Left ventricle myocardium inferior (tissue), 1 donor: Measurements from ENCODE around the gene NUCB1. TPM values are rescaled to one million over a fixed set of nuclear protein-coding genes. Genes with fewer than 3 reads are reported as not detected.
A peak's percentile ranks its signal among the peaks of the same experiment; 100 is the strongest.

ENCODE experiments used
- DNase-seq: peaks from one replicate; pipeline ENCODE4 v3.0.0-alpha.2; 2020
- H3K27ac ChIP-seq: fragments of 200-600 bp; replicated peaks from 2 replicates; pipeline ENCODE4 v1.8.0; 2021
- H3K27me3 ChIP-seq: fragments of 200-600 bp; 2 replicates; pipeline ENCODE4 v1.8.0; 2021; ENCODE audit warnings: low read depth
- H3K36me3 ChIP-seq: fragments of 200-600 bp; 2 replicates; pipeline ENCODE4 v1.8.0; 2021
- H3K4me1 ChIP-seq: fragments of 200-600 bp; 2 replicates; pipeline ENCODE4 v1.8.0; 2021
- H3K4me3 ChIP-seq: fragments of 200-600 bp; 2 replicates; pipeline ENCODE4 v1.8.0; 2021; ENCODE audit warnings: mild to moderate bottlenecking, moderate library complexity
- H3K9me3 ChIP-seq: fragments of 200-600 bp; replicated peaks from 2 replicates; pipeline ENCODE4 v1.8.0; 2021
- CTCF ChIP-seq: fragments of 200-600 bp; IDR thresholded peaks from 2 replicates; pipeline ENCODE4 v1.8.0; 2021; ENCODE audit warnings: antibody characterized with exemption, mild to moderate bottlenecking, borderline replicate concordance
- intact Hi-C: fragments of 100-400 bp; cut with micrococcal nuclease; formaldehyde crosslinking; loops from one replicate; pipeline ENCODE4 v1.11.0; 2022
- total RNA-seq: library from RNA; stranded (reverse); fragmentation: NEBNext Ultra II Directional; extraction: Animal tissue kit (Norgen Biotek cat#: 25700); gene quantifications from one replicate; pipeline ENCODE4 v1.2.1, GENCODE V29; 2021
- donor health status: DM: no; HTN: yes; CAD: no; lungs with severe emphysema.

NUCB1 gene
- total RNA-seq, 1 donor from 2014 or later = 221 TPM

- intact Hi-C loops = loop anchor here (10.0 kb wide), 1 partner anchor 53 kb away; the partner anchor contains the start of gene NUCB1
- Histone ChIP-seq H3K9me3 (no peaks in the 10 kb centered on the region), H3K36me3 (peaks cover 3% of the 10 kb centered on the region), H3K27ac (no peak overlapping the region), H3K4me1 (peaks cover 31% of the 10 kb centered on the region), H3K27me3 (no peaks in the 10 kb centered on the region), H3K4me3 (no peak overlapping the region)
- DNase-seq = no peak
- TF ChIP-seq CTCF = no peak
These were observed 57.9 kb downstream of the NUCB1 start for GRCh38 chr19:48958006-48958405.

- no peak for TF ChIP-seq CTCF
- Histone ChIP-seq H3K4me3 (no peak overlapping the region), H3K9me3 (no peaks in the 10 kb centered on the region), H3K27ac (no peak overlapping the region), H3K27me3 (no peaks in the 10 kb centered on the region), H3K4me1 (peaks cover 40% of the 10 kb centered on the region), H3K36me3 (peaks cover 3% of the 10 kb centered on the region)
- intact Hi-C loops = loop anchor here (10.0 kb wide), 1 partner anchor 55 kb away; the partner anchor contains the start of gene NUCB1
- DNase-seq = no peak
These were observed 59.5 kb downstream of the NUCB1 start for GRCh38 chr19:48959341-48960239.

GRCh38 chr19:48961051-48961649 is 61.0 kb downstream of the NUCB1 start:
- Histone ChIP-seq H3K9me3 (no peaks in the 10 kb centered on the region), H3K36me3 (peaks cover 5% of the 10 kb centered on the region), H3K4me3 (no peak overlapping the region), H3K4me1 (peaks cover 39% of the 10 kb centered on the region), H3K27me3 (no peaks in the 10 kb centered on the region), H3K27ac (peak overlapping the region; percentile 94)
- TF ChIP-seq CTCF = no peak
- DNase-seq = no peak
- intact Hi-C loops = no loop called here

GRCh38 chr19:48961673-48962028 is 61.5 kb downstream of the NUCB1 start:
- no peaks in the 10 kb centered on the region for H3K27me3 ChIP-seq
- intact Hi-C loops = no loop called here
- no peak for TF ChIP-seq CTCF
- H3K4me1 ChIP-seq = peaks cover 41% of the 10 kb centered on the region
- no peak overlapping the region for H3K4me3 ChIP-seq
- peaks cover 7% of the 10 kb centered on the region for H3K36me3 ChIP-seq
- DNase-seq = no peak
- H3K27ac ChIP-seq = peak overlapping the region; percentile 94
- H3K9me3 ChIP-seq = no peaks in the 10 kb centered on the region

- H3K9me3 ChIP-seq = no peaks in the 10 kb centered on the region
- no peak for TF ChIP-seq CTCF
- peak; percentile 54 for DNase-seq
- H3K27me3 ChIP-seq = no peaks in the 10 kb centered on the region
- H3K36me3 ChIP-seq = peaks cover 13% of the 10 kb centered on the region
- H3K4me3 ChIP-seq = no peak overlapping the region
- H3K4me1 ChIP-seq = peaks cover 47% of the 10 kb centered on the region
- intact Hi-C loops = no loop called here
- H3K27ac ChIP-seq = peak overlapping the region; percentile 94
These were observed 62.1 kb downstream of the NUCB1 start for GRCh38 chr19:48962029-48962848.
